ENCODE results near the gene IGSF23. TPM values are rescaled to one million over a fixed set of nuclear protein-coding genes. Genes with fewer than 3 reads are reported as not detected.

IGSF23 gene
- total RNA-seq, 2 donors from 2014 or later = not detected

- TF ChIP-seq CTCF (IDR thresholded peaks at IDR 0.05) = no peak
- DNase-seq (ENCODE audit: low spot score) (no peak), ATAC-seq (ENCODE audit: insufficient number of reproducible peaks, low FRiP score, low read depth) (no peak)
- H3K4me3 ChIP-seq = no peak overlapping the region
- no peaks in the 10 kb centered on the region for H3K4me1 ChIP-seq (ENCODE audit: control insufficient read depth in 1 of 2, low read depth in 2 of 2)
- no peaks in the 10 kb centered on the region for H3K36me3 ChIP-seq
- no peaks in the 10 kb centered on the region for H3K9me3 ChIP-seq
- no peak overlapping the region for H3K27ac ChIP-seq
- no peaks in the 10 kb centered on the region for H3K27me3 ChIP-seq (replicated peaks; ENCODE audit: insufficient read depth)
These were observed 41.4 kb upstream of the IGSF23 start for GRCh38 chr19:44571830-44572580.

GRCh38 chr19:44572581-44572900 lies 40.8 kb upstream of the IGSF23 start:
- DNase-seq (ENCODE audit: low spot score) = no peak
- no peak for TF ChIP-seq CTCF (IDR thresholded peaks at IDR 0.05)
- H3K36me3 ChIP-seq = no peaks in the 10 kb centered on the region
- no peak overlapping the region for H3K4me3 ChIP-seq
- H3K27me3 ChIP-seq (replicated peaks; ENCODE audit: insufficient read depth) = no peaks in the 10 kb centered on the region
- ATAC-seq (ENCODE audit: insufficient number of reproducible peaks, low FRiP score, low read depth) = no peak
- no peaks in the 10 kb centered on the region for H3K9me3 ChIP-seq
- no peak overlapping the region for H3K27ac ChIP-seq
- no peaks in the 10 kb centered on the region for H3K4me1 ChIP-seq (ENCODE audit: control insufficient read depth in 1 of 2, low read depth in 2 of 2)

GRCh38 chr19:44573183-44573582 lies 40.2 kb upstream of the IGSF23 start:
- Histone ChIP-seq H3K27me3 (replicated peaks; ENCODE audit: insufficient read depth) (no peaks in the 10 kb centered on the region), H3K9me3 (no peaks in the 10 kb centered on the region), H3K36me3 (no peaks in the 10 kb centered on the region), H3K4me1 (ENCODE audit: control insufficient read depth in 1 of 2, low read depth in 2 of 2) (no peaks in the 10 kb centered on the region), H3K4me3 (no peak overlapping the region), H3K27ac (no peak overlapping the region)
- DNase-seq (ENCODE audit: low spot score) = no peak
- no peak for ATAC-seq (ENCODE audit: insufficient number of reproducible peaks, low FRiP score, low read depth)
- TF ChIP-seq CTCF (IDR thresholded peaks at IDR 0.05) = no peak

- no peak for DNase-seq (ENCODE audit: low spot score)
- Histone ChIP-seq H3K27ac (no peak overlapping the region), H3K9me3 (no peaks in the 10 kb centered on the region), H3K4me3 (no peak overlapping the region), H3K4me1 (ENCODE audit: control insufficient read depth in 1 of 2, low read depth in 2 of 2) (no peaks in the 10 kb centered on the region), H3K36me3 (no peaks in the 10 kb centered on the region), H3K27me3 (replicated peaks; ENCODE audit: insufficient read depth) (no peaks in the 10 kb centered on the region)
- ATAC-seq (ENCODE audit: insufficient number of reproducible peaks, low FRiP score, low read depth) = no peak
- TF ChIP-seq CTCF (IDR thresholded peaks at IDR 0.05) = no peak
These were observed 39.7 kb upstream of the IGSF23 start for GRCh38 chr19:44573627-44574026.

GRCh38 chr19:44574186-44574950 lies 39.0 kb upstream of the IGSF23 start:
- Histone ChIP-seq H3K36me3 (no peaks in the 10 kb centered on the region), H3K27ac (no peak overlapping the region), H3K27me3 (replicated peaks; ENCODE audit: insufficient read depth) (no peaks in the 10 kb centered on the region), H3K9me3 (no peaks in the 10 kb centered on the region), H3K4me3 (no peak overlapping the region), H3K4me1 (ENCODE audit: control insufficient read depth in 1 of 2, low read depth in 2 of 2) (no peaks in the 10 kb centered on the region)
- no peak for TF ChIP-seq CTCF (IDR thresholded peaks at IDR 0.05)
- DNase-seq (ENCODE audit: low spot score) = no peak
- no peak for ATAC-seq (ENCODE audit: insufficient number of reproducible peaks, low FRiP score, low read depth)

All from thoracic aorta (tissue), 2 donors.